IPS-18c (cell line): ENCODE data around the gene PPP2R2C.

ENCODE experiments used
- H3K4me3 ChIP-seq: 2 replicates; pipeline ENCODE4 v1.7.0; 2013; ENCODE audit warnings: low read depth, mild to moderate bottlenecking, low read length, moderate library complexity; ENCODE audit not compliant: insufficient read depth
- H3K9me3 ChIP-seq: one replicate; pipeline ENCODE4 v1.6.1; 2013; ENCODE audit warnings: mild to moderate bottlenecking, low read length, moderate library complexity; ENCODE audit not compliant: control insufficient read depth, insufficient read depth

Gene PPP2R2C

GRCh38 chr4:6277935-6278800 lies 194.2 kb downstream of the PPP2R2C start:
- no peak overlapping the region for H3K4me3 ChIP-seq
- no peaks in the 10 kb centered on the region for H3K9me3 ChIP-seq

GRCh38 chr4:6277139-6277802 lies 195.1 kb downstream of the PPP2R2C start:
- Histone ChIP-seq H3K4me3 (no peak overlapping the region), H3K9me3 (no peaks in the 10 kb centered on the region)

GRCh38 chr4:6275898-6276806 lies 196.3 kb downstream of the PPP2R2C start:
- no peaks in the 10 kb centered on the region for H3K9me3 ChIP-seq
- H3K4me3 ChIP-seq: no peak overlapping the region

GRCh38 chr4:6275351-6275750 lies 197.1 kb downstream of the PPP2R2C start:
- no peak overlapping the region for H3K4me3 ChIP-seq
- no peaks in the 10 kb centered on the region for H3K9me3 ChIP-seq

- Histone ChIP-seq H3K4me3 (no peak overlapping the region), H3K9me3 (peaks cover 2% of the 10 kb centered on the region)
Observed at GRCh38 chr4:6273661-6273990, 198.8 kb downstream of the PPP2R2C start.

- H3K4me3 ChIP-seq: no peak overlapping the region
- H3K9me3 ChIP-seq: peaks cover 2% of the 10 kb centered on the region
Observed at GRCh38 chr4:6272863-6273660, 199.4 kb downstream of the PPP2R2C start.

GRCh38 chr4:6271701-6272465 lies 200.5 kb downstream of the PPP2R2C start:
- H3K4me3 ChIP-seq: no peak overlapping the region
- H3K9me3 ChIP-seq: peaks cover 2% of the 10 kb centered on the region

GRCh38 chr4:6271206-6271605 lies 201.2 kb downstream of the PPP2R2C start:
- Histone ChIP-seq H3K9me3 (peaks cover 2% of the 10 kb centered on the region), H3K4me3 (no peak overlapping the region)

- Histone ChIP-seq H3K4me3 (peak overlapping the region; percentile 45), H3K9me3 (peaks cover 2% of the 10 kb centered on the region)
Observed at GRCh38 chr4:6270636-6271121, 201.7 kb downstream of the PPP2R2C start.
